GM10266 (cell line): ENCODE measurements around the gene PADI1.

ENCODE experiments used
- DNase-seq: peaks from one replicate; pipeline ENCODE4 v3.0.0; 2012; ENCODE audit errors: extremely low spot score
- CTCF ChIP-seq: IDR thresholded peaks from 2 replicates; pipeline ENCODE4 v1.5.1; 2012; ENCODE audit warnings: mild to moderate bottlenecking, low read depth; ENCODE audit not compliant: control insufficient read depth, insufficient read depth; ENCODE audit errors: missing control alignments

PADI1 gene

GRCh38 chr1:17280894-17281293 lies 76.0 kb downstream of the PADI1 start:
- TF ChIP-seq CTCF, result no peak
- DNase-seq, result no peak

- no peak for DNase-seq
- TF ChIP-seq CTCF, result no peak
These were observed 76.8 kb downstream of the PADI1 start for GRCh38 chr1:17281775-17282181.

GRCh38 chr1:17282836-17283235 lies 77.9 kb downstream of the PADI1 start:
- DNase-seq, result no peak
- TF ChIP-seq CTCF, result no peak

GRCh38 chr1:17286646-17287045 lies 81.7 kb downstream of the PADI1 start:
- TF ChIP-seq CTCF, result no peak
- DNase-seq, result no peak

- no peak for TF ChIP-seq CTCF
- no peak for DNase-seq
These were observed 82.3 kb downstream of the PADI1 start for GRCh38 chr1:17287130-17287776.

GRCh38 chr1:17289721-17290120 lies 84.8 kb downstream of the PADI1 start:
- no peak for TF ChIP-seq CTCF
- DNase-seq, result no peak

- no peak for TF ChIP-seq CTCF
- DNase-seq, result no peak
These were observed 85.6 kb downstream of the PADI1 start for GRCh38 chr1:17290553-17290952.
